GM23338 (cell line): Measurements from ENCODE around the gene TPM2. TPM values are rescaled to one million over a fixed set of nuclear protein-coding genes. Genes with fewer than 3 reads are reported as not detected.

Source experiments
- ATAC-seq: fragments of 200-7000 bp; cut with Tn5 transposase; 3 replicates; pipeline ENCODE4 v1.9.1; 2020
- DNase-seq: peaks from one replicate; pipeline ENCODE4 v3.0.0-alpha.2; 2015; ENCODE audit warnings: low spot score
- H2AFZ ChIP-seq: fragments of 200-600 bp; sonication (generic); 2 replicates; pipeline ENCODE4 v1.8.0; 2016; ENCODE audit warnings: antibody characterized with exemption, mild to moderate bottlenecking, moderate library complexity
- H3F3A ChIP-seq: fragments of 200-600 bp; sonication (generic); replicated peaks from 2 replicates; pipeline ENCODE4 v1.8.0; 2017; ENCODE audit warnings: antibody characterized with exemption, mixed run types, low read depth
- H3K27ac ChIP-seq: fragments of 200-600 bp; sonication (generic); 2 replicates; pipeline ENCODE4 v1.6.1; 2016; ENCODE audit warnings: low read depth
- H3K27me3 ChIP-seq: fragments of 200-600 bp; sonication (generic); 2 replicates; pipeline ENCODE4 v1.8.0; 2016; ENCODE audit warnings: mild to moderate bottlenecking, mixed run types, moderate library complexity; ENCODE audit not compliant: insufficient read depth
- H3K36me3 ChIP-seq: fragments of 200-600 bp; sonication (generic); 2 replicates; pipeline ENCODE4 v1.8.0; 2016; ENCODE audit warnings: mild to moderate bottlenecking; ENCODE audit not compliant: insufficient read depth
- H3K4me1 ChIP-seq: fragments of 200-600 bp; sonication (generic); 2 replicates; pipeline ENCODE4 v1.8.0; 2016; ENCODE audit warnings: mild to moderate bottlenecking, moderate library complexity; ENCODE audit not compliant: insufficient read depth
- H3K4me2 ChIP-seq: fragments of 200-600 bp; sonication (generic); 2 replicates; pipeline ENCODE4 v1.7.1; 2017; ENCODE audit warnings: mixed run types
- H3K4me3 ChIP-seq: fragments of 200-600 bp; sonication (generic); 2 replicates; pipeline ENCODE4 v1.6.1; 2016; ENCODE audit warnings: mixed run types
- H3K79me2 ChIP-seq: fragments of 200-600 bp; sonication (generic); replicated peaks from 2 replicates; pipeline ENCODE4 v1.8.0; 2017; ENCODE audit warnings: mild to moderate bottlenecking; ENCODE audit not compliant: insufficient read depth
- H3K9me2 ChIP-seq: fragments of 200-600 bp; sonication (generic); 2 replicates; pipeline ENCODE4 v1.8.0; 2017; ENCODE audit not compliant: insufficient read depth
- H4K20me1 ChIP-seq: fragments of 200-600 bp; sonication (generic); replicated peaks from 2 replicates; pipeline ENCODE4 v1.8.0; 2017; ENCODE audit warnings: mild to moderate bottlenecking; ENCODE audit not compliant: insufficient read depth
- H3K27ac Mint-ChIP-seq: 2 replicates; pipeline ENCODE4 v1.8.0; 2020; ENCODE audit warnings: inconsistent platforms, mild to moderate bottlenecking, moderate library complexity, mixed read lengths
- H3K27me3 Mint-ChIP-seq: 3 replicates; pipeline ENCODE4 v1.8.0; 2022; ENCODE audit warnings: low read depth, mild to moderate bottlenecking, moderate library complexity, mixed read lengths, inconsistent platforms; ENCODE audit not compliant: insufficient read depth, poor library complexity
- H3K36me3 Mint-ChIP-seq: 3 replicates; pipeline ENCODE4 v1.8.0; 2021; ENCODE audit warnings: low read depth, mild to moderate bottlenecking, inconsistent platforms, moderate library complexity, mixed read lengths
- H3K4me1 Mint-ChIP-seq: 3 replicates; pipeline ENCODE4 v1.8.0; 2020; ENCODE audit warnings: mild to moderate bottlenecking, inconsistent platforms, mixed read lengths
- H3K4me3 Mint-ChIP-seq: 3 replicates; pipeline ENCODE4 v1.8.0; 2021; ENCODE audit warnings: moderate library complexity, mild to moderate bottlenecking, inconsistent platforms, mixed read lengths
- H3K9me3 Mint-ChIP-seq: 3 replicates; pipeline ENCODE4 v1.8.0; 2020; ENCODE audit warnings: moderate library complexity, mild to moderate bottlenecking, inconsistent platforms, mixed read lengths
- CTCF ChIP-seq, 2 experiments: fragments of 200-600 bp in 1 of 2; sonication (generic) in 1 of 2; conservative IDR thresholded peaks; 2 replicates each; pipeline versions ENCODE4 v1.5.1 to v1.6.1; 2016 to 2017; ENCODE audit warnings: antibody characterized with exemption in 2 of 2, low read depth in 2 of 2, mild to moderate bottlenecking in 2 of 2, moderate library complexity in 1 of 2
- EZH2phosphoT487 ChIP-seq: fragments of 200-600 bp; sonication (generic); IDR thresholded peaks from one replicate; pipeline ENCODE4 v1.8.1; 2018; ENCODE audit warnings: antibody characterized with exemption; ENCODE audit not compliant: unreplicated experiment
- POLR2AphosphoS5 ChIP-seq: IDR thresholded peaks from 2 replicates; pipeline ENCODE4 v1.6.1; 2016; ENCODE audit warnings: antibody characterized with exemption, low read depth
- ZNF114 ChIP-seq: fragments of 250-450 bp; sonication (Bioruptor Pico); IDR thresholded peaks from 2 replicates; pipeline ENCODE4 v1.5.0; 2020; ENCODE audit warnings: mild to moderate bottlenecking, moderate library complexity
- polyA plus RNA-seq: library from polyadenylated mRNA; unstranded; fragments of >200 nt; fragmentation: Nextera tagmentation; extraction: Ambion mirVana; gene quantifications from 2 replicates; pipeline ENCODE4 v1.2.1, GENCODE V29; 2016
- total RNA-seq: library from RNA; depleted of rRNA; stranded (reverse); fragments of >200 nt; shearing (Covaris generic); gene quantifications from 2 replicates; pipeline ENCODE4 v1.2.3, GENCODE V29; 2014

TPM2 gene
- total and polyA plus RNA-seq, 2 experiments from 2014 or later = 116 to 488 TPM

DNA sequence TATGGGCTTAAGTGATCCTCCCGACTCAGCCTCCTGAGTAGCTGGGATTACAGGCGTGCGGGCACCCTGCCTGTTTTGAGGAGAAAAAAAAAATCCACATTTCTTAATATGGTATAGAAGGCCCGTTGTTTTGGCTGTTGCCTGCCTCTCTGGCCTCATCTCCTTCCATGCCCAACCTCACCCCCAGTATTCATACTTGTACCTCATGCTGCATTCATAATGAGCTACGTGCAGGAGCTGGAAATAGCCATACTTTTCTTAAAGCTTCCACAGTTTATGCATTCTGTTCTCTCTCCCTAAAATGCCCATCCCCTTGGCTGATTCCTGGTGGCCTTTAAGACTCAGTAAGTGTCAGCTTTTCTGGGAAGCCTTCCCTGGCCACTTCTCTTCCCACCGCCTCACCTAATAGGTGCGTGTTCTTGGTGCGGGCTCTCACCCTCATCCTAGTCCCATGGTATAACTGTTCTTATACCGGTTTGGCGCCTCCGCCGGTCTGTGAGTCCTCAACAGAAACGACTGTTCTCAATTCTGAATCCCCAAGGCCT lies 2.1 kb upstream of the TPM2 start:
- peaks cover 17% of the 10 kb centered on the region; the same call in 1 of the 2 replicates for H3K4me1 ChIP-seq
- H3K4me2 ChIP-seq = peak overlapping the region; percentile 96
- Mint-ChIP-seq H3K4me1 (peaks cover 30% of the 10 kb centered on the region), H3K9me3 (no peaks in the 10 kb centered on the region; the same call in 1 of the 3 replicates), H3K27me3 (peaks cover 7% of the 10 kb centered on the region), H3K4me3 (peak overlapping the region; percentile 95), H3K36me3 (peaks cover 22% of the 10 kb centered on the region), H3K27ac (no peak overlapping the region)
- H3K4me3 ChIP-seq = peak overlapping the region; percentile 94; the same call in 1 of the 2 replicates
- peaks cover under 1% of the 10 kb centered on the region for H3F3A ChIP-seq
- TF ChIP-seq CTCF (conservative IDR thresholded peaks at IDR 0.05; ENCODE audit: low read depth in 2 of 2) = peak; percentile 13 to 26; a peak in 3 of 4 replicates
- no peak for TF ChIP-seq EZH2phosphoT487
- peaks cover 6% of the 10 kb centered on the region; the same call in 1 of the 2 replicates for H4K20me1 ChIP-seq
- H3K27me3 ChIP-seq = no peaks in the 10 kb centered on the region
- ATAC-seq (peak; percentile 3; the same call in 2 of the 3 replicates), DNase-seq (peak; percentile 64)
- no peaks in the 10 kb centered on the region for H3K9me2 ChIP-seq
- no peaks in the 10 kb centered on the region for H3K36me3 ChIP-seq
- H3K79me2 ChIP-seq = peaks cover 22% of the 10 kb centered on the region
- H2AFZ ChIP-seq = no peak overlapping the region
- H3K27ac ChIP-seq = no peak overlapping the region

GRCh38 chr9:35691334-35691650 lies 1.6 kb upstream of the TPM2 start:
- Histone ChIP-seq H3F3A (no peaks in the 10 kb centered on the region), H3K36me3 (no peaks in the 10 kb centered on the region), H3K9me2 (no peaks in the 10 kb centered on the region), H3K4me2 (peak overlapping the region; percentile 96), H3K4me3 (peak overlapping the region; percentile 94), H3K4me1 (peaks cover 17% of the 10 kb centered on the region; the same call in 1 of the 2 replicates), H3K27ac (no peak overlapping the region; the same call in 1 of the 2 replicates), H4K20me1 (peaks cover 6% of the 10 kb centered on the region; the same call in 1 of the 2 replicates), H3K27me3 (no peaks in the 10 kb centered on the region), H3K79me2 (peaks cover 22% of the 10 kb centered on the region), H2AFZ (peak overlapping the region; percentile 92; the same call in 1 of the 2 replicates)
- Mint-ChIP-seq H3K27ac (peak overlapping the region; percentile 79; the same call in 1 of the 2 replicates), H3K9me3 (no peaks in the 10 kb centered on the region; the same call in 1 of the 3 replicates), H3K4me1 (peaks cover 33% of the 10 kb centered on the region), H3K4me3 (peak overlapping the region; percentile 95), H3K36me3 (peaks cover 27% of the 10 kb centered on the region), H3K27me3 (peaks cover 3% of the 10 kb centered on the region)
- DNase-seq = peak; percentile 60
- ATAC-seq = peak; percentile 38
- no peak for TF ChIP-seq ZNF114 (CRISPR knock-in tag)

DNA sequence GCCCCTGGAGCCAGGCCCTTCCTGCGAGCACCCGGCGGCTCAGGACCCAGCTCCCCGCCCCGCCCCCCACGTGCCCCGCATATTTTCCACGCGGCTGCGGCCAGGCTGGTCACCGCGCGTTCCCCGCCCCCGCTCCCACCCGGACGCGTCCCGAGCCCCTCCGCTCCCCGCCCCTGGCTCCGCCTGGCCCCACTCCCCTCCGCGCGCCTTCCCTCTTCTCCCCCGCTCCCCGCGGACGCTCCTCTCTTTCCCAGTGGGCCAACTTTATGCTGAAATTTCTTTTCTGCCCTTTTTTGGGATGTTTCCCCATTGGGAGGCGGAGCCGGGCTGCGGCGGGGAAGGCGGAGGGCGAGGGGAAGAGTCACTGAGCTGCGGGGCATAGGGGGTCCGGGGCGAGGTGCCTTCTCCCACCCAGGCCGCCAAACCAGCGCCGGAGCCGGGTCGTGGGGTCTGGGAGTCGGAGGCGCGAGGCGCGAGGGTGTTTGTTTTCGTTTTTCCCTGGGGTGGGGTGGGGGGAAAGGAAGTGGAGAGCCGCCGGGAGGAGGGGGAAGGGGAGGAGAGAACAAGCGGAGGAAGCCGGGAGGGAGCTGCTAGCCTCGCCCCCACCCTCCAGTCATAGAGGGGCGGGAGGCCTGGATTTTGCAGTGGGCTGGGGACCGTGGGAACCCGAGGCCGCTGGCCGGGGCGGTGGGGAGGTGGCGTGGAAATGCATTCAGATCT lies 1.0 kb upstream of the TPM2 start:
- TF ChIP-seq EZH2phosphoT487 (no peak), CTCF (conservative IDR thresholded peaks at IDR 0.05; ENCODE audit: low read depth in 2 of 2) (no peak), POLR2AphosphoS5 (peak; percentile 7; the same call in 1 of the 2 replicates)
- Mint-ChIP-seq H3K36me3 (peaks cover 31% of the 10 kb centered on the region), H3K4me3 (peak overlapping the region; percentile 95), H3K27me3 (peaks cover 3% of the 10 kb centered on the region), H3K27ac (peak overlapping the region; percentile 62; the same call in 1 of the 2 replicates), H3K4me1 (peaks cover 33% of the 10 kb centered on the region), H3K9me3 (no peaks in the 10 kb centered on the region; the same call in 1 of the 3 replicates)
- DNase-seq (peak; percentile 76), ATAC-seq (peak; percentile 42)
- peaks cover 4% of the 10 kb centered on the region; the same call in 1 of the 2 replicates for H3K36me3 ChIP-seq
- no peaks in the 10 kb centered on the region for H3K9me2 ChIP-seq
- H3K4me2 ChIP-seq = peak overlapping the region; percentile 96
- peaks cover 6% of the 10 kb centered on the region; the same call in 1 of the 2 replicates for H4K20me1 ChIP-seq
- H3K27ac ChIP-seq = peak overlapping the region; percentile 87; the same call in 1 of the 2 replicates
- H3K79me2 ChIP-seq = peaks cover 22% of the 10 kb centered on the region
- H3K27me3 ChIP-seq = no peaks in the 10 kb centered on the region
- H3K4me3 ChIP-seq = peak overlapping the region; percentile 94
- H2AFZ ChIP-seq = peak overlapping the region; percentile 92
- H3K4me1 ChIP-seq = peaks cover 17% of the 10 kb centered on the region; the same call in 1 of the 2 replicates
- H3F3A ChIP-seq = no peaks in the 10 kb centered on the region
